Thyroid gland (tissue), 4 donors: ENCODE measurements around the gene CNTN5. TPM values are rescaled to one million over a fixed set of nuclear protein-coding genes. Genes with fewer than 3 reads are reported as not detected.

Experiments used
- DNase-seq, 2 donors: peaks; one replicate each; pipeline ENCODE4 v3.0.0-alpha.2; 2019
- H3K27ac ChIP-seq, 3 donors: fragments of 200-600 bp; sonication (generic); 1 replicate in 2 of 3; 2 replicates in 1 of 3; pipeline ENCODE4 v1.5.1; 2016 to 2019; ENCODE audit warnings: mild to moderate bottlenecking in 1 of 3, moderate library complexity in 1 of 3
- H3K27me3 ChIP-seq: fragments of 200-600 bp; sonication (generic); one replicate; pipeline ENCODE4 v1.5.1; 2019
- H3K36me3 ChIP-seq, 2 donors: fragments of 200-600 bp; sonication (generic); one replicate each; pipeline ENCODE4 v1.5.1; 2016 to 2019
- H3K4me1 ChIP-seq, 2 donors: fragments of 200-600 bp; sonication (generic); one replicate each; pipeline ENCODE4 v1.5.1; 2017 to 2019
- H3K4me3 ChIP-seq, 3 donors: fragments of 200-600 bp; sonication (generic); replicated peaks in 1 of 3; 1 replicate in 2 of 3; 2 replicates in 1 of 3; pipeline ENCODE4 v1.5.1; 2016; ENCODE audit warnings: mild to moderate bottlenecking in 1 of 3
- H3K9me3 ChIP-seq: fragments of 200-600 bp; sonication (generic); one replicate; pipeline ENCODE4 v1.5.1; 2017
- POLR2A ChIP-seq, 2 donors: fragments of 450-650 bp; IDR thresholded peaks; one replicate each; pipeline ENCODE4 v1.6.1; 2017; ENCODE audit warnings: antibody characterized with exemption in 2 of 2, mild to moderate bottlenecking in 2 of 2, moderate library complexity in 1 of 2
- WGBS, 2 donors: methylation state at CpG; one replicate each; pipeline ENCODE4 v1.1.5; 2017; 5-methylcytosine and 5-hydroxymethylcytosine counted together
- intact Hi-C: fragments of 100-400 bp; cut with DNase I; formaldehyde crosslinking; loops from one replicate; pipeline ENCODE4 v1.15.1; 2023
- total RNA-seq, 4 donors: library from RNA; depleted of rRNA; stranded (reverse); fragments of >200 nt; gene quantifications; one replicate each; pipeline ENCODE4 v1.2.3, GENCODE V29; 2016
- TF ChIP-seq, protein P1 (sequence below), 6 experiments: fragments of 200-600 bp in 3 of 6; fragments of 450-650 bp in 3 of 6; sonication (generic) in 3 of 6; IDR thresholded peaks; one replicate each; pipeline ENCODE4 v1.5.1; 2016 to 2019; ENCODE audit warnings: antibody characterized with exemption in 6 of 6, mild to moderate bottlenecking in 2 of 6, inconsistent platforms in 1 of 6, moderate library complexity in 1 of 6

The CNTN5 gene
- total RNA-seq, 4 donors from 2014 or later: 1.9 to 14.3 (median 12.0) TPM

DNA sequence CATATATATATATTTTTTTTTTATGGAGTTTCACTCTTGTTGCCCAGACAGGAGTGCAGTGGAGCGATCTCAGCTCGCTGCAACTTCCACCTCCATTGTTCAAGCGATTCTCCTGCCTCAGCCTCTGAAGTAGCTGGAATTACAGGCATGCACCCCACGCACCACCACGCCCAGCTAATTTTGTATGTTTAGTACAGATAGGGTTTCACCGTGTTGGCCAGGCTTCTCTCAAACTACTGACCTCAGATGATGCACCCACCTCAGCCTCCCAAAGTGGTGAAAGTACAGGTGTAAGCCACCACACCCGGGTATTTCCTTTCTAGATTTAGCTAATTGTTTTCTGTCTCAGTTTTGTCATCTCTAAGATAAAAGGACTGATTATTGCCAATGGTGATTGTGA lies 821.1 kb downstream of the CNTN5 start:
- Histone ChIP-seq H3K27me3 (no peaks in the 10 kb centered on the region), H3K27ac (no peak overlapping the region), H3K4me3 (no peak overlapping the region), H3K36me3 (no peaks in the 10 kb centered on the region), H3K4me1 (no peaks in the 10 kb centered on the region), H3K9me3 (no peaks in the 10 kb centered on the region)
- intact Hi-C loops: no loop called here
- 91 to 92% methylated on average over 7 of the region's 7 CpGs for WGBS, 2 donors
- no peak for DNase-seq
- TF ChIP-seq, protein P1, sequence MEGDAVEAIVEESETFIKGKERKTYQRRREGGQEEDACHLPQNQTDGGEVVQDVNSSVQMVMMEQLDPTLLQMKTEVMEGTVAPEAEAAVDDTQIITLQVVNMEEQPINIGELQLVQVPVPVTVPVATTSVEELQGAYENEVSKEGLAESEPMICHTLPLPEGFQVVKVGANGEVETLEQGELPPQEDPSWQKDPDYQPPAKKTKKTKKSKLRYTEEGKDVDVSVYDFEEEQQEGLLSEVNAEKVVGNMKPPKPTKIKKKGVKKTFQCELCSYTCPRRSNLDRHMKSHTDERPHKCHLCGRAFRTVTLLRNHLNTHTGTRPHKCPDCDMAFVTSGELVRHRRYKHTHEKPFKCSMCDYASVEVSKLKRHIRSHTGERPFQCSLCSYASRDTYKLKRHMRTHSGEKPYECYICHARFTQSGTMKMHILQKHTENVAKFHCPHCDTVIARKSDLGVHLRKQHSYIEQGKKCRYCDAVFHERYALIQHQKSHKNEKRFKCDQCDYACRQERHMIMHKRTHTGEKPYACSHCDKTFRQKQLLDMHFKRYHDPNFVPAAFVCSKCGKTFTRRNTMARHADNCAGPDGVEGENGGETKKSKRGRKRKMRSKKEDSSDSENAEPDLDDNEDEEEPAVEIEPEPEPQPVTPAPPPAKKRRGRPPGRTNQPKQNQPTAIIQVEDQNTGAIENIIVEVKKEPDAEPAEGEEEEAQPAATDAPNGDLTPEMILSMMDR (IDR thresholded peaks at IDR 0.05): no peak
- no peak for TF ChIP-seq POLR2A (IDR thresholded peaks at IDR 0.05)

DNA sequence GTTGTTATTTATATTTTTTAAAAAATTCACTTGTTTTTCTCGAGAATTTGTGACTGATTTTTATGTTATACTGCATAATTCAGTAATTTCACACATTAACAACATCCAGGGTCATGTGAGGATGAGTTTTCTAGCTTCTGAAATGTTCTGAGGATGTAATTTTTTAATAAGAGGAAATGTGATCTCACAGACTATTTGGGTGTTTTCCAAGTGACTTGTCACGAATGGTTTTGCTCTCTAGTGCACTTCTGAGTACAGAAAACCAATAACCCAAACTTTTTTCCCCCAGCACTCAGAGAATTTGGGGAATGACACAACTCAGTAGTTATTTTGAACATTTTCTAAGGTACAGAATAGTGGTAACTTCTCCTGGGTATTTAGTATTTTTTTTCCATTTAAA lies 845.2 kb downstream of the CNTN5 start:
- no peaks in the 10 kb centered on the region for H3K9me3 ChIP-seq
- H3K4me1 ChIP-seq: peaks cover 7 to 12% of the 10 kb centered on the region in 2 donors
- no peaks in the 10 kb centered on the region for H3K27me3 ChIP-seq
- H3K27ac ChIP-seq: peak overlapping the region; percentile 34 to 67 (median 60)
- 18 to 21% methylated on average over 2 of the region's 2 CpGs for WGBS, 2 donors
- DNase-seq: peak in 1 of 2 donors; percentile 8
- H3K36me3 ChIP-seq: no peaks in the 10 kb centered on the region
- intact Hi-C loops: no loop called here
- H3K4me3 ChIP-seq: no peak overlapping the region
- TF ChIP-seq POLR2A (IDR thresholded peaks at IDR 0.05): no peak
- TF ChIP-seq, protein P1 (IDR thresholded peaks at IDR 0.05): no peak

DNA sequence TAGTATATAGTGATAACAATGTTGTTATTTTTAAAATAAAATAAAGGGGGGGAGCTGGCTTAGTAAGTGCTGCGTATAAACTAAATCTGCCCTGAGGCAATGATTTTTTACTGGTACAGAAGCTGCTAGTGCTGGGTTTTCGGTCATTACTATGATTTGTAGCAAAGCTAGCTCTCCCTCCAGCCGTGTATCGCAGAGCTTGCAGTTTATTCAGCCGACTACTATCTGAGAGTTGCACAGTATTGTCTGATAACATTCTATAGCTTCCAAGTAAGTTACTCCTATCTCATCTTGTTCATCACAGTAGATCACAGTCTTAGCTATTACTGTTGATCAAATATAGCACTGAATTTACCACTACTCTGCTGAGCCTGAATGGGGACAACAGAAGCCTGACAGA lies 860.9 kb downstream of the CNTN5 start:
- H3K4me1 ChIP-seq: no peaks in the 10 kb centered on the region
- H3K36me3 ChIP-seq: no peaks in the 10 kb centered on the region
- WGBS, 2 donors: 80 to 86% methylated on average over 5 of the region's 5 CpGs
- intact Hi-C loops: no loop called here
- DNase-seq: no peak
- TF ChIP-seq POLR2A (IDR thresholded peaks at IDR 0.05): no peak
- TF ChIP-seq, protein P1 (IDR thresholded peaks at IDR 0.05): no peak
- no peaks in the 10 kb centered on the region for H3K9me3 ChIP-seq
- H3K27me3 ChIP-seq: no peaks in the 10 kb centered on the region
- no peak overlapping the region for H3K27ac ChIP-seq
- H3K4me3 ChIP-seq: no peak overlapping the region

DNA sequence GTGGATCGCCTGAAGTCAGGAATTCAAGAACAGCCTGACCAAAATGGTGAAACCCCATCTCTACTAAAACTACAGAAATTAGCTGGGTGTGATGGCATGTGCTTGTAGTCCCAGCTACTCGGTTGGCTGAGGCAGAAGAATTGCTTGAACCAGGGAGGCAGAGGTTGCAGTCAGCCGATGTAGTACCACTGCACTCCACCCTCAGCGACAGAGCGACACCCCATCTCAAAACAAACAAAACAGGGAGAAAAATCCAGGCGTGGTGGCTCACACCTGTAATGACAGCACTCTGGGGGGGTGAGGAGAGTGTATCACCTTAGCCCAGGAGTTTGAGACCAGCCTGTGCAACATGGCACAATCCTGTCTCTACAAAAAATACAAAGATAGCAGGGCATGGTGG lies 864.0 kb downstream of the CNTN5 start:
- DNase-seq: no peak
- Histone ChIP-seq H3K27ac (no peak overlapping the region), H3K36me3 (no peaks in the 10 kb centered on the region), H3K9me3 (no peaks in the 10 kb centered on the region), H3K4me1 (no peaks in the 10 kb centered on the region), H3K4me3 (no peak overlapping the region), H3K27me3 (no peaks in the 10 kb centered on the region)
- 82 to 85% methylated on average over 6 of the region's 6 CpGs for WGBS, 2 donors
- TF ChIP-seq POLR2A (IDR thresholded peaks at IDR 0.05): no peak
- TF ChIP-seq, protein P1 (IDR thresholded peaks at IDR 0.05): no peak
- intact Hi-C loops: no loop called here

DNA sequence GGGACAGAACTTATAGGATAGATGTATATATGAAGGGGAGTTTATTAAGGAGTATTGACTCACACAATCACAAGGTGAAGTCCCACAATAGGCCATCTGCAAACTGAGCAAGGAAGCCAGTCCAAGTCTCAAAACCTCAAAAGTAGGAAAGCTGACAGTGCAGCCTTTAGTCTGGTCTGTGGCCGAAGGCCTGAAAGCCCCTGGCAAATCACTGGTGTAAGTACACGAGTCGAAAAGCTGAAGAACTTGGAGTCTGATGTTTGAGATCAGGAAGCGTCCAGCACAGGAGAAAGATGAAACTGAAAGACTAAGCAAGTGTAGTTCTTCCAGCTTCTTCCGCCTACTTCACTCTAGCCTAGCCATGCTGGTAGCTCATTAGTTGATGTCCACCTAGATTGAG lies 866.7 kb downstream of the CNTN5 start:
- Histone ChIP-seq H3K9me3 (no peaks in the 10 kb centered on the region), H3K27ac (no peak overlapping the region), H3K4me3 (no peak overlapping the region), H3K4me1 (no peaks in the 10 kb centered on the region), H3K27me3 (no peaks in the 10 kb centered on the region), H3K36me3 (no peaks in the 10 kb centered on the region)
- 88 to 92% methylated on average over 5 of the region's 5 CpGs for WGBS, 2 donors
- no peak for DNase-seq
- intact Hi-C loops: no loop called here
- TF ChIP-seq, protein P1 (IDR thresholded peaks at IDR 0.05): no peak
- TF ChIP-seq POLR2A (IDR thresholded peaks at IDR 0.05): no peak
